ENCODE results near the gene HCN1. TPM values are rescaled to one million over a fixed set of nuclear protein-coding genes. Genes with fewer than 3 reads are reported as not detected.

Gene HCN1
- total RNA-seq, 1 experiment from 2014 or later = 0.04 TPM

- peak; percentile 4 for DNase-seq (ENCODE audit: low spot score)
- BruUV-seq (replicated peaks) = no TSS peak
Observed at GRCh38 chr5:45279109-45279508, 417.1 kb downstream of the HCN1 start.

DNA sequence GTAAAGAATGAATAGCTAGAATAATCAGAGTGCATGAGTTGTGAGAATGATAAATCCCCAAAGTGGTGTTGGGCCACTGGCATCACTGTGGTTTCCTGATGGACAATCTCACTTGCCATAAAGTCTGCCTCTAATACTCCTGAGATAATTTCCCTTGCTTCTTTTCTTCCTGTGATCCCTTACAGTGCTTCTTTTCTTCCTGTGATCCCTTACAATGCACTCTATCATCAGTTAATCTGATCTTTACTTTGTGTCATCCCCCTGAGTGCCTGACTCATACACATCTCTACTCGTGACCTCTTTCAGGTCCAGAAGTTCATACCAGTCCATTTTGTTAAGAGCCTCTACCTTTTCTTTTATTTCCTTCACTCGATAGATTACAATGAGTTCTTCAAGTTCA, 418.3 kb downstream of the HCN1 start:
- peaks cover 7% of the 10 kb centered on the region for H3K4me1 ChIP-seq (ENCODE audit: insufficient read depth, low read length, poor library complexity, severe bottlenecking)
- no TSS peak for BruUV-seq (replicated peaks)
- no peak overlapping the region for H3K27ac ChIP-seq (ENCODE audit: low read depth, low read length, poor library complexity, severe bottlenecking)
- H3K4me3 ChIP-seq (ENCODE audit: low read depth, low read length, poor library complexity, severe bottlenecking) = no peak overlapping the region
- intact Hi-C loops (cut with micrococcal nuclease; ENCODE audit: unreplicated experiment) = no loop called here
- no peaks in the 10 kb centered on the region for H3K9me3 ChIP-seq (ENCODE audit: low read depth, low read length, poor library complexity, severe bottlenecking)
- TF ChIP-seq EZH2 (IDR thresholded peaks at IDR 0.05; ENCODE audit: borderline replicate concordance, low read depth, low read length, poor library complexity, severe bottlenecking) = no peak
- TF ChIP-seq CTCF (conservative IDR thresholded peaks at IDR 0.05; ENCODE audit: low read depth, low read length) = no peak
- POLR2A ChIA-PET (ENCODE audit: low non-redundant PET) = no interaction called here
- H3K27me3 ChIP-seq (replicated peaks; ENCODE audit: insufficient read depth, low read depth, low read length, poor library complexity) = no peaks in the 10 kb centered on the region
- CTCF ChIA-PET = no interaction called here
- H3K36me3 ChIP-seq (ENCODE audit: insufficient read depth, low read length, poor library complexity, severe bottlenecking) = no peaks in the 10 kb centered on the region
- no peak for DNase-seq (ENCODE audit: low spot score)

More at GRCh38 chr5:45279109-45279508, 417.1 kb downstream of the HCN1 start:
- no peaks in the 10 kb centered on the region for H3K27me3 ChIP-seq (replicated peaks; ENCODE audit: insufficient read depth, low read depth, low read length, poor library complexity)
- H3K36me3 ChIP-seq (ENCODE audit: insufficient read depth, low read length, poor library complexity, severe bottlenecking) = no peaks in the 10 kb centered on the region
- H3K4me3 ChIP-seq (ENCODE audit: low read depth, low read length, poor library complexity, severe bottlenecking) = no peak overlapping the region
- H3K9me3 ChIP-seq (ENCODE audit: low read depth, low read length, poor library complexity, severe bottlenecking) = no peaks in the 10 kb centered on the region
- ChIA-PET POLR2A (ENCODE audit: low non-redundant PET) (no interaction called here), CTCF (no interaction called here)
- H3K27ac ChIP-seq (ENCODE audit: low read depth, low read length, poor library complexity, severe bottlenecking) = no peak overlapping the region
- intact Hi-C loops (cut with micrococcal nuclease; ENCODE audit: unreplicated experiment) = no loop called here
- no peaks in the 10 kb centered on the region for H3K4me1 ChIP-seq (ENCODE audit: insufficient read depth, low read length, poor library complexity, severe bottlenecking)
- TF ChIP-seq EZH2 (IDR thresholded peaks at IDR 0.05; ENCODE audit: borderline replicate concordance, low read depth, low read length, poor library complexity, severe bottlenecking) (no peak), CTCF (conservative IDR thresholded peaks at IDR 0.05; ENCODE audit: low read depth, low read length) (no peak)

GRCh38 chr5:45274241-45274640, 421.9 kb downstream of the HCN1 start:
- no peaks in the 10 kb centered on the region for H3K36me3 ChIP-seq (ENCODE audit: insufficient read depth, low read length, poor library complexity, severe bottlenecking)
- ChIA-PET POLR2A (ENCODE audit: low non-redundant PET) (no interaction called here), CTCF (no interaction called here)
- no peak for TF ChIP-seq CTCF (conservative IDR thresholded peaks at IDR 0.05; ENCODE audit: low read depth, low read length)
- TF ChIP-seq EZH2 (IDR thresholded peaks at IDR 0.05; ENCODE audit: borderline replicate concordance, low read depth, low read length, poor library complexity, severe bottlenecking) = no peak
- intact Hi-C loops (cut with micrococcal nuclease; ENCODE audit: unreplicated experiment) = no loop called here
- BruUV-seq (replicated peaks) = no TSS peak
- no peak overlapping the region for H3K27ac ChIP-seq (ENCODE audit: low read depth, low read length, poor library complexity, severe bottlenecking)
- H3K4me1 ChIP-seq (ENCODE audit: insufficient read depth, low read length, poor library complexity, severe bottlenecking) = peaks cover 7% of the 10 kb centered on the region
- no peaks in the 10 kb centered on the region for H3K9me3 ChIP-seq (ENCODE audit: low read depth, low read length, poor library complexity, severe bottlenecking)
- H3K27me3 ChIP-seq (replicated peaks; ENCODE audit: insufficient read depth, low read depth, low read length, poor library complexity) = no peaks in the 10 kb centered on the region
- no peak overlapping the region for H3K4me3 ChIP-seq (ENCODE audit: low read depth, low read length, poor library complexity, severe bottlenecking)
- DNase-seq (ENCODE audit: low spot score) = no peak

All from A673 (cell line).